Ectodermal cell (in vitro differentiated cells): Measurements from ENCODE around the gene MTR.

ENCODE experiments used
- H3K27ac ChIP-seq: 2 replicates; pipeline ENCODE4 v1.7.0; 2013; ENCODE audit warnings: mild to moderate bottlenecking, low read depth, low read length; ENCODE audit not compliant: insufficient read depth, poor library complexity, severe bottlenecking
- H3K27me3 ChIP-seq: 2 replicates; pipeline ENCODE4 v1.7.0; 2013; ENCODE audit warnings: mild to moderate bottlenecking, low read length; ENCODE audit not compliant: insufficient read depth, control insufficient read depth, poor library complexity, severe bottlenecking
- H3K36me3 ChIP-seq: one replicate; pipeline ENCODE4 v1.7.0; 2013; ENCODE audit warnings: low read length; ENCODE audit not compliant: control insufficient read depth, insufficient read depth
- H3K4me1 ChIP-seq: one replicate; pipeline ENCODE4 v1.7.0; 2013; ENCODE audit warnings: low read length; ENCODE audit not compliant: control insufficient read depth, insufficient read depth
- H3K4me3 ChIP-seq: 2 replicates; pipeline ENCODE4 v1.7.0; 2013; ENCODE audit warnings: low read depth, low read length, control low read depth; ENCODE audit not compliant: insufficient read depth
- H3K9me3 ChIP-seq: 2 replicates; pipeline ENCODE4 v1.7.0; 2013; ENCODE audit warnings: mild to moderate bottlenecking, low read length, moderate library complexity; ENCODE audit not compliant: control insufficient read depth
- WGBS, 2 experiments: methylation state at CpG; one replicate each; pipeline ENCODE4 v1.1.7; 2013; ENCODE audit warnings: missing lambda C conversion rate in 2 of 2; 5-methylcytosine and 5-hydroxymethylcytosine counted together

Gene MTR

DNA sequence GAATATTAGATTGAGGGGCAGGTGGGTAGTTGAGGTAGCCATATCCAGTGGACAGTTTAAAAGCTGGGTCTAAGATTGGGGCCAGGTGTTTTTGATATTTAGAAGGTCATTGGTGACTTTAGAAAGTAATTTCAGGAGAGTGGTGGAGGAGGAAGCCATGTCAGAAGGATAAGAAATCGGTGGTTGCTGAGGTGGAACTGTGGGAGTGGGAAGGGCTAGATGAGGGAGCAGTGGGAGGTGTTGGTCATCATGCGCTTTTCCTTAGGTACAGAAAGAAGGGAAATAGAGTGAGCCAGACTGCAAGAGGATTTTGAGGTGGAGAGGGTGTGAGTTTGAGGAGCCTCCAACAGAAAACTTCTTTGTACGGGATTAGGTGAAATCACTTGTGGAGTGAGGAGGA, 7.2 kb downstream of the MTR start:
- no peak overlapping the region for H3K4me3 ChIP-seq
- WGBS, 2 experiments = 93 to 99% methylated on average over 2 of the region's 3 CpGs
- H3K27ac ChIP-seq = no peak overlapping the region
- H3K27me3 ChIP-seq = no peaks in the 10 kb centered on the region
- H3K36me3 ChIP-seq = no peaks in the 10 kb centered on the region
- no peaks in the 10 kb centered on the region for H3K4me1 ChIP-seq
- no peaks in the 10 kb centered on the region for H3K9me3 ChIP-seq

GRCh38 chr1:236806634-236807033, 11.5 kb downstream of the MTR start:
- no peaks in the 10 kb centered on the region for H3K27me3 ChIP-seq
- no peaks in the 10 kb centered on the region for H3K4me1 ChIP-seq
- no peak overlapping the region for H3K4me3 ChIP-seq
- no peaks in the 10 kb centered on the region for H3K9me3 ChIP-seq
- H3K27ac ChIP-seq = no peak overlapping the region
- WGBS, 2 experiments = 83% methylated on average over 1 of the region's 2 CpGs; no CpG with 5 or more reads in 1 of the 2 experiments
- H3K36me3 ChIP-seq = peaks cover 9% of the 10 kb centered on the region

DNA sequence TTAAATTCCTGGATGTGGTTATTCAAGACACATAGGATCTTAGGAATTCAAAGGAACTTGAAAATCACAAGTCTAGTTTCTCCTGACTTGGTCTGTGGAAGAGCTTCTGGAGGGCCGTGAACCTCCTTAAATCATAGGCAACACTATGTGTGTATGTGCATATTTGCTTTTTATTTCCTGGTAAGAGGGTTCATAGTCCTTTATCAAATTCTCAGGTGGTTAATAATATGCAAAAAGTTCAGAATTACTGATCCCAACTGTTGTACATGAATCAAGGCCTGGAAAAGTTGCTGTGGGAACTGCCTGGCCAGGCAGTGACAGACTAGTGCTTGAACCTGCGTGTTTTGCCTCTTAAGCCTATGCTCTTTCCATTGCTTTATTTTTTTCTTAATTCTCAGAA, 12.9 kb downstream of the MTR start:
- Histone ChIP-seq H3K27me3 (no peaks in the 10 kb centered on the region), H3K4me1 (no peaks in the 10 kb centered on the region), H3K27ac (no peak overlapping the region), H3K36me3 (peaks cover 15% of the 10 kb centered on the region), H3K9me3 (no peaks in the 10 kb centered on the region), H3K4me3 (no peak overlapping the region)
- 90 to 97% methylated on average over 2 of the region's 2 CpGs for WGBS, 2 experiments

GRCh38 chr1:236808564-236809130, 13.6 kb downstream of the MTR start:
- Histone ChIP-seq H3K4me3 (no peak overlapping the region), H3K4me1 (no peaks in the 10 kb centered on the region), H3K27ac (no peak overlapping the region), H3K9me3 (no peaks in the 10 kb centered on the region), H3K36me3 (peaks cover 21% of the 10 kb centered on the region), H3K27me3 (no peaks in the 10 kb centered on the region)
- 93 to 94% methylated on average over 8 of the region's 8 CpGs for WGBS, 2 experiments

GRCh38 chr1:236809148-236809547, 14.1 kb downstream of the MTR start:
- H3K27me3 ChIP-seq = no peaks in the 10 kb centered on the region
- H3K4me1 ChIP-seq = no peaks in the 10 kb centered on the region
- H3K36me3 ChIP-seq = peaks cover 26% of the 10 kb centered on the region
- 94 to 100% methylated on average over 1 of the region's 1 CpG for WGBS, 2 experiments
- H3K4me3 ChIP-seq = no peak overlapping the region
- no peak overlapping the region for H3K27ac ChIP-seq
- no peaks in the 10 kb centered on the region for H3K9me3 ChIP-seq

DNA sequence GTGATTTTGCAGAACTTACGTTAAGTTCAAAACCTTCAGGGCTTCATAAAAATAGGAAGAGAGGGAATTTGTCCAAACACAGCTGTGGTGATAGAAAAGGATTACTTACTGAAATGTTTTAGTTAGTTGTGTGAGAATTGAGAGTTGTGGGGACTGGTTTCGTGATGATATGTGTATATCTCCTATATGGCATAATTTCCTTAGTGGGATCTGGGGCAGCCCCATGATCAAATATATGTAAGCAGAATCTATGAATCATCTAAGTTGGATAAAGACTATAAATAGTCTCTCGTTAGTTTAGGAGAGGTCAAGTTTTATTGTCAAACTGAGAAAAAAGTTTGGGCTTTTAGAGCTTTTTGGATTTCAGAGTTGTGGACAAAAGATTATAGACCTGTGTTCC, 14.9 kb downstream of the MTR start:
- Histone ChIP-seq H3K4me3 (no peak overlapping the region), H3K4me1 (no peaks in the 10 kb centered on the region), H3K9me3 (no peaks in the 10 kb centered on the region), H3K27ac (no peak overlapping the region), H3K36me3 (peaks cover 26% of the 10 kb centered on the region), H3K27me3 (no peaks in the 10 kb centered on the region)
- 94 to 95% methylated on average over 3 of the region's 3 CpGs for WGBS, 2 experiments

DNA sequence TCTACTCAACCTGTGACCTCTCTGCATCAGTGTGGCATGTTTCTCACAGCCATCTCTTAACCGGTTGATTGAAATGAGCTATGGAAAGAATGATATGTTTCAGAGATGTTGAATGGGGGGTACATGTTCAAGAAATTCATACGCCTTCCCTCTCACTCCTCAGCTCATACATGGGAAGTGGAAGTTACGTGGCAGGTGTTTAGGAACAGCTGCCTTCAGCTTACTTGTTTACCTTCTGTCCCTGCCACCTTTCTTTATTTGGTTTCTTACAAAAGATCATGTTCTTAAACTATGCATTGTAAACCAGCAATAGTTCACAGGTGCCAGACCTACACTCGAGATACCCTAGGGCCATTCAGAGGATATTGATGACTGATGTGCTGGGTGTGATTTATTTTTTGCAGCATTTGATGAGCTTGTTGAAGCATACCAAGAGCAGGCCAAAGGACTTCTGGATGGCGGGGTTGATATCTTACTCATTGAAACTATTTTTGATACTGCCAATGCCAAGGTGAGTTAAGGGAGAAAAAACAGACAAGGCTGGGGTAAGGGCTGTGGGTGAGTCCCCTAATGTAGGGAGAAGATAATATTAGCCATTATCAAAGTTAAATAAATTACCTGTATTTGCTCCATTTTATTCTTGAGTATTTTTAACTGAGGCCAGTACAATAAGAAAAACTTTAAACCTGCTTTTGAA, 17.4 kb downstream of the MTR start:
- no peaks in the 10 kb centered on the region for H3K27me3 ChIP-seq
- peaks cover 26% of the 10 kb centered on the region for H3K36me3 ChIP-seq
- H3K9me3 ChIP-seq = no peaks in the 10 kb centered on the region
- H3K4me1 ChIP-seq = no peaks in the 10 kb centered on the region
- no peak overlapping the region for H3K27ac ChIP-seq
- no peak overlapping the region for H3K4me3 ChIP-seq
- 98 to 99% methylated on average over 5 of the region's 5 CpGs for WGBS, 2 experiments

GRCh38 chr1:236815941-236816340, 20.8 kb downstream of the MTR start:
- no peak overlapping the region for H3K27ac ChIP-seq
- 78 to 94% methylated on average over 2 of the region's 2 CpGs for WGBS, 2 experiments
- H3K9me3 ChIP-seq = no peaks in the 10 kb centered on the region

GRCh38 chr1:236819856-236820255, 24.8 kb downstream of the MTR start:
- no peak overlapping the region for H3K4me3 ChIP-seq
- no peaks in the 10 kb centered on the region for H3K27me3 ChIP-seq
- no peak overlapping the region for H3K27ac ChIP-seq
- no peaks in the 10 kb centered on the region for H3K9me3 ChIP-seq
- no peaks in the 10 kb centered on the region for H3K4me1 ChIP-seq
- 96% methylated on average over 9 of the region's 9 CpGs for WGBS, 2 experiments
- H3K36me3 ChIP-seq = peaks cover 5% of the 10 kb centered on the region

More at GRCh38 chr1:236815941-236816340, 20.8 kb downstream of the MTR start:
- Histone ChIP-seq H3K27me3 (no peaks in the 10 kb centered on the region), H3K36me3 (peaks cover 21% of the 10 kb centered on the region), H3K4me3 (no peak overlapping the region), H3K4me1 (no peaks in the 10 kb centered on the region)

DNA sequence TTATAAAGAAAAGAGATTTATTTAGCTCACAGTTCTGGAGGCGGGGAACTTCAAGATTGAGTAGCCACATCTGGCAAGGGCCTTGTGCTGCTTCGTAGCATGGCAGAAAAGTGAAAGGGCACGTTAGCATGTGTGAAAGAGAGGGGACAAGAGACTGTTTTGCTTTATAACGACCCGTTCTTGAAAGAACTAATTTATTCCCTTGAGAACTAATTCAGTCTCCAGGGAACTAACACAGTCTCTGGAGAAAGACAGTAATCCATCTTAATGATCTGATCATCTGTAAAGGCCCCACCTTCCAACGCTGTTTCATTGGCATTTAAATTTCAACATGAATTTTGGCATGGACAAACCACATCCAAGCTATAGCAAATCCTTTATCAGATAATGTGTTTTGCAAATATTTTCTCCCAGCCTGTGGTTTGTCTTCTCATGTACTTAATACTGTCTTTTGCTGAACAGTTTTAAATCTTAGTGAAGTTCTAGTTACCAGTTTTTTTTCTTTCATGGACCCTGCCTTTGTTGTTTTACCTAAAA, 26.1 kb downstream of the MTR start:
- Histone ChIP-seq H3K9me3 (no peaks in the 10 kb centered on the region), H3K4me3 (no peak overlapping the region), H3K27ac (no peak overlapping the region), H3K36me3 (peaks cover 5% of the 10 kb centered on the region), H3K4me1 (no peaks in the 10 kb centered on the region), H3K27me3 (no peaks in the 10 kb centered on the region)
- 71 to 76% methylated on average over 6 of the region's 6 CpGs for WGBS, 2 experiments
